ENCODE results near the gene FBXO22. TPM values are rescaled to one million over a fixed set of nuclear protein-coding genes. Genes with fewer than 3 reads are reported as not detected.
"Not testable (repeated sequence)": the region's sequence is repeated elsewhere in the genome, so short reads cannot be mapped to it uniquely, and the experiment has no call there.

The FBXO22 gene
- polyA plus RNA-seq, 12 donors, result 5.6 to 31.4 (median 23.6) TPM; not detected in 1

DNA sequence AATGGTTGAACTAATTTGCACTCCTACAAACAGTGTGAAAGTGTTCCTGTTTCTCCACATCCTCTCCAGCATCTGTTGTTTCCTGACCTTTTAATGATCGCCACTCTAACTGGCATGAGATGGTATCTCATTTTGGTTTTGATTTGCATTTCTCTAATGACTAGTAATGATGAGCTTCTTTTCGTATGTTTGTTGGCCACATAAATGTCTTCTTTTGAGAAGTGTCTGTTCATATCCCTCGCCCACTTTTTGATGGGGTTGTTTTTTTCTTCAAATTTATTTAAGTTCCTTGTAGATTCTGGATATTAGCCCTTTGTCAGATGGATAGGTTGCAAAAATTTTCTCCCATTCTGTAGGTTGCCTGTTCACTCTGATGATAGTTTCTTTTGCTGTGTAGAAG is 6.7 kb downstream of the FBXO22 start:
- DNase-seq, result not testable (repeated sequence)

- no peak for DNase-seq
Observed at GRCh38 chr15:75916978-75917377, 13.3 kb downstream of the FBXO22 start.

DNA sequence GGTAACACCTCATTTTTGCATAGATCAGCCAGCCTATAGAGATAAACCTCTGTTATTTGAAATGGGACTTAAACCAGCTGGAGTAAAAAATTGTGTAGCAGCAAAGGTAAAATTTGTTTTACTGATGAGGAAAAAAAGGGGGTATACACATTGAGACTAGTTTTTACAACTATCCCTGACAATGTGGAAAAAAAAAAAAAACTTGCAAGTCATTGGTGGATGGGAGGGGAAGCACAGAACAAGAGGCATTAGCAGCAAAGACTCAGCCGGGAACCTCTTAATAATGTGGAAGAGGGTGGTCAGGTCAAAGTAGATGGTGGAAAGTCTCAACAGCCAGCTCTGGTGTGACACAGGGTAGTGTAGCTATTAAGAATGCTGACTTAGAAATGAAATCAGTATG is 14.5 kb downstream of the FBXO22 start:
- DNase-seq, result no peak

GRCh38 chr15:75920079-75920478 is 16.4 kb downstream of the FBXO22 start:
- DNase-seq, result no peak

DNA sequence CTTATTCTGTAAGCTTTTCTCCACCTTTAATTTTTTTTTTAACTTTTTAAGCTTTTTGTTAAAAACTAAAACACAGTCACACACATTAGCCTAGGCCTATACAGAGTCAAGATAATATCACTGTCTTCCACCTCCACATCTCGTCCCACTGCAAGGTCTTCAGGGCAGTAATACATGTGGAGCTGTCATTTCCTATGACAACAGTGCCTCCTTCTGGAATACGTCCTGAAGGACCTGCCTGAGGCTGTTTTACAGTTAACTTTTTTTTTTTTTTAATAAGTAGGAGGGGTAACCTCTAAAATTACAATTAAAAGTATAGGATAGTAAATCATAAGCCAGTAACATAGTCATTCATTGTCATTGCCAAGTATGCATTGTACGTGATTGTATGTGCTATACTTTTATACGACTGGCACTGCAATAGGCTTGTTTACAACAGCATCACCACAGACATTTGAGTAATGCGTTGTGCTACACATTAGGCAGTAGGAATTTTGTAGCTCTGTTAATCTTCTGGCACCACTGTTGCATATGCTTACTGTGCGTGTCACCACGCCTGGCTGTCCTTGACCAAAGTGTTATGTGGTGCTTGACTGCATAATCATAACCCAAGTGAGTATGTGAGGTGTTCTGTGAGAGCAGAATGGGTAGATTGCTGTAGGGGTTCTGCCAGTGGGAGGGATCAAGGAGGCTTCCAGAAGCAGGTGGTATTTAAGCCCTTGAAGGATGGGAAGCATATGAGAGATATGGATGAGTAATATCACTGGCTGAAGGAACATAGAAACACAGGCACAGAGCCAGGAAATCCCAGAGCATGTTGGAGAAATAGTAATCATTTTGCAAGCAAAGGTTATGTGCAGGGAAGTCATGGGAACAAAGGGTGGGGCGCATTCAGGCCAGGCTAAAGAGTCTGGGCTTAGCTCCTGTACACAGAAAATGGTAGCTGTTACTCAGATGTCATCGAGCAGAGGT is 18.3 kb downstream of the FBXO22 start:
- no peak for DNase-seq

DNA sequence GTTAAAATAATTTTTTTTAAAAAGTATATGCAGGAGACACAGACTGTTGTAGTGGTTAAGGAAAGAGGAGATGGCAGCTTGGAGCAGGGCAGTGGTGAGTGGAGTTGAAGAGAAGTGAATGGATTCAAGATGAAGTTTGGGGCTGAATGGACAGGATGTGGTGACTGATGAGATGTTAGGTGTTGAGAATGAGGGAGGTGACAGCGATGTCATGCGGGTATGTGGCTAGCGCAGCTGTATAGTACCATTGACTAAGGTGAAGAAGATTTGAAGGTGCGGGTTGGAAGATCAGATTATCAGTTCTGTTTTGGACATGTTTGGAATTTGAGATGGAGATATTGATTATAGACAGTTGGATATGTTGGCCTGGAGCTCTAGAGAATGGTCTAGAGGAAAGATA is 20.1 kb downstream of the FBXO22 start:
- DNase-seq, result no peak

DNA sequence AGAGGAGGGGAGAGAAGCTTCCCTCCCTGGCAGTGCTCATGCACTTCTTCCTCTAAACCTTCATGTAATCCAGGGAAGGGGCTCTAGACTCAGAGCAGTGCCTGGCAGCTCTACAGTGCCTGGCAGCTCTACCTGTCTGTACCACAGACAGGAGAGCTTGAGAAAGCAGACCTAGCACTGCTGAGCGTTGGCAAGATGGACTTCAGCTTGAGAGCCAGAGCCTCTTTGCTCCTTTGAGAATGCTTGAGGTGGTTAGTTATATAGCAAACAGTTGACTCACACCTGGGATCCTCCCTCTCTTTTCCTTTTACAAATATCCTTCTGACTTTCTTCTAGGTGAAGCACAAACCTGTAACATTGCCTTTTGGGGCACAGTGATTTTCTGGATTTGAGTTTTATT is 20.9 kb downstream of the FBXO22 start:
- DNase-seq, result no peak

- no peak for DNase-seq
Observed at GRCh38 chr15:75925440-75925839, 21.8 kb downstream of the FBXO22 start.

DNA sequence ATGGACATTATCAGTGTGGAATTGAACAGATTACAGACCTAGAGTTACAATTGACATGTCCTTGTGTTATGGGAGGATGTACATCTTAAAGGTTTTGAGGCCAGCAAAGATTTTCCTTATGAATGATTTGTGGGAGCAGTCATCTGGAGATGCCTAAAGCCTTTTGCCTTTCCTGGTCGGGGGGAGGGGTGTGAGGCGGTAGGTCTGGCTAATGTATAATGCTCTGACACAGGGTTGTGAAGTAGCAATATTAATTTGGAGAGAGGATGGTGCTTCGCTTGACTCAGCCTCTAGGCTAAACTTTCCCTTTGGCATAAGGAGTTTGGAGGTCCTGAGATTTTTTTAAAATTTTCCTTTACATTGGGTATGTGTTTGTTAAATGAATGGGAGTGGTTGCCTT is 23.3 kb downstream of the FBXO22 start:
- DNase-seq, result no peak

DNA sequence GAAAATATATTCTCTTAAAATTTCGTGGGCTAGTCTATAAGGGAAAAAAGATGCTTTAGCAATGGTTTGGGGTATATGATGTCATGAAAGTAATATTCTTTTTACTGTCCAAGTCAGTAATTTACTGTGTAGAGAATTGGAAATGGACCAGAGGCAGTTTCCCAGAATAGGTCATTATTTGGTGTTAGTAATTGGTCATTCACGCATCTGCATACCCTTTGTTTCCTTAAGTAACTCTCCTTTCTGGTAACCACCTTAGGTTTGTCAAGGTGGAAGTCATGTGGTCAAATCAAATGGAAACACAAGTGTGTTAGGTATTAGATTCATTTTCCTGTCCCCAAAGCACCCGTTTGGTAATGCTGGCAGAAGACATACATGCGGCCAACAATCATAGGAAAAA is 23.9 kb downstream of the FBXO22 start:
- DNase-seq, result no peak

- no peak for DNase-seq
Observed at GRCh38 chr15:75928680-75929608, 25.3 kb downstream of the FBXO22 start.

DNA sequence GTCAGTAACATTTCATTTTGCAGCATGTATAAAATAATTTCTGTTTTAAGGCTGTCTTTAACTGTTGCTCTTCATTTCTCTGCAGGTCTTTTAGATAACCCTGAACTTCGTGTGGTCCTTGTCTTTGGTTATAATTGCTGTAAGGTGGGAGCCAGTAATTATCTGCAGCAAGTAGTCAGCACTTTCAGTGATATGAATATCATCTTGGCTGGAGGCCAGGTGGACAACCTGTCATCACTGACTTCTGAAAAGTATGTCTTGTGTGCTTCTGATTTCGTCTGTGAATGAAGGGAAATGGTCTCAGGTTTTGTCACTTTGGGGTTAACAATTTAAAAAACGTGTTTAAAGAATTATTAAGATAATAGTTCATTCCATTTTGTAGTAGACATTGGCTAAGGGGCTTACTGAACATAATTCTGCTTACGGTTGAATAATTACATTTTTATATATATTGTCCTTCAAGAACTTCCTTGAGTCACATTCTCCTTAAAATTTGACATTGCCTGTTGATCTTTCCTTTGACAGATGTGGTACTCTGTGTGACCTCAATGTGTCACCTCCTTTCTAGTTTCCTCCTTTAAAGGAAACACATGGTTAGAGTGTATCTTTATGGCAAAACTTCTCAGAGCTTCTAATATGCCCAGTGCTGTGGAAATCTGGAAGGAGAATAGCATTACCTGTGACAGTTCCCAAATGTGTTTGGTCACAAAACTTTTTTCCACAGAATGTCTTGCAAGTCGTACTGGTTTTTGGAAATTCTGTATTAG is 26.3 kb downstream of the FBXO22 start:
- DNase-seq, result no peak

DNA sequence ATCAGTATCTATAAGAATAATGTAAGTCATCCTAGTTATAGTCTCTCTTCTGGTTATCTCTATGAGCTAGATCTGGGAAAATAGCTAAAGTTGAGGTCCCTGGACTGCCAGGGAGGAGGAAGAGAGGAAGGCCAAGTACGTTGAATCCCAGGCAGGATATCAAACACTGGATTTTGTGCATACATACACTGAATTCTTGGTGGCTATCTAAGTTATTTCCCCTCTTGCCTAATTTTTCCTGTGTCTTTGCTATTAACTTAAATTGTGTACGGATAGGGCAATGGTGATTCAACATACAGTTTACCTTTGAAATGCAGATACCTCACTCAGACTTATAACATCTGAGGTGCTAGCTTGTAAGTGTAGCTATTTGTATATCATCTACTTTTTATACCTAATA is 27.2 kb downstream of the FBXO22 start:
- no peak for DNase-seq

- no peak for DNase-seq
Observed at GRCh38 chr15:75942464-75942863, 38.8 kb downstream of the FBXO22 start.

GRCh38 chr15:75943246-75943645 is 39.6 kb downstream of the FBXO22 start:
- DNase-seq, result no peak

- DNase-seq, result no peak
Observed at GRCh38 chr15:75943713-75944215, 40.1 kb downstream of the FBXO22 start.

DNA sequence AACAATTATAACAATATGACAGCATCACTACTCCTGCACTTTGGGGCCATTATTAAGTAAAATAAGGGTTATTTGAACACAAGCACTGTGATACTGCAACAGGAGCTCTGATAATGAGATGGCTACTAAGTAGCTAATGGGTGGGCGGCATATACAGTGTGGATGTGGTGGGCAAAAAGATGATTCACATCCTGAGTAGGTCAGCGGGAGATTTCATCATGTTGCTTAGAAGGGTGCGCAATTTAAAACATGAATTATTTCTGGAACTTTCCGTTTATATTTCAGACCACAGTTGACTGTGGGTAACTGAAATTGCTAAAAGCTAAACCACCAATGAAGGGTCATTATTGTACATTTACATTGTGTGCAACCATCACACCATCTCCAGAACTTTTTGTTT is 42.3 kb downstream of the FBXO22 start:
- no peak for DNase-seq

DNA sequence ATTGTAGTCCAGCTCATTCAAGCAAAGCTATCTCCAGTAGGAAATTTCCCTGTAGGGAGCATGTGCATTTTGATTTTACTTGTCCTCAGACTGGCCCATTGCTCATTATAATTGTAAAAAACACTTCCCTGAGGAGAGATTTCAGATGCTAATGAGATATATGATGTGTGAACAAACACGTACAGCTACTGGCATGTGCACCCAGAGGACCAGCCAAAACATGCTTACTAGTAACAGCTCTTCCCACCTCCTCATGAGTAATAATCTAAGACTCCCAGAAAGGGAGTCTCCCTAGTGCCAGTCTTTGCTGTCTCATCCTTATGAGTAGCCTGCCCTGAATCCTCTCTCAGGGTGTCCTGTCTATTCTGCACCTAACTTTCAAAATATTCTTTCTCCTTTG is 43.4 kb downstream of the FBXO22 start:
- no peak for DNase-seq

GRCh38 chr15:75948761-75949296 is 45.2 kb downstream of the FBXO22 start:
- no peak for DNase-seq

GRCh38 chr15:75952525-75952924 is 48.8 kb downstream of the FBXO22 start:
- DNase-seq, result no peak

DNA sequence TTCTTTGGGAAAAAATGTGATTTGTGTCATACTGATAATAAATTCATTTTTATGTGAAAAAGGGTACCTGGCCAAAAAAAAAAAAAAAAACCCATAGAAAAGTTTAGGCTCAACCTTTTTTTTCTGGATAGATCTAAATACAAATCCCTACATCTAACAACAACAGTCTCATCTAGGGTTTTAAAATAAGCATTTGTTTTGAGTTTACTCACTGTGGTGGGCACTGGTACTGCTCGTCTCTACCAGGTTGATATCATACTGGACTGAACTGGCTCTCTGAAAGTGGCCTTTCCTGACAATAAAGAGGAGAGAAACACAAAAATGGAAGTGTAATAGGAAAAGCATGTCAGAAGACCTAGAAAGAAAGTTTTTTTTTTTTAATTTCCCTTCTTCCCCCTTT is 52.0 kb downstream of the FBXO22 start:
- DNase-seq, result no peak

Data from muscle of arm (tissue), 12 donors.